GM21528 (cell line): ENCODE measurements around the gene CCSAP.

Experiments used
- ATAC-seq: cut with Tn5 transposase; IDR thresholded peaks from one replicate; pipeline ENCODE4 v1.9.1; 2021; ENCODE audit warnings: mild to moderate bottlenecking, moderate library complexity; ENCODE audit not compliant: unreplicated experiment, low FRiP score

CCSAP gene

DNA sequence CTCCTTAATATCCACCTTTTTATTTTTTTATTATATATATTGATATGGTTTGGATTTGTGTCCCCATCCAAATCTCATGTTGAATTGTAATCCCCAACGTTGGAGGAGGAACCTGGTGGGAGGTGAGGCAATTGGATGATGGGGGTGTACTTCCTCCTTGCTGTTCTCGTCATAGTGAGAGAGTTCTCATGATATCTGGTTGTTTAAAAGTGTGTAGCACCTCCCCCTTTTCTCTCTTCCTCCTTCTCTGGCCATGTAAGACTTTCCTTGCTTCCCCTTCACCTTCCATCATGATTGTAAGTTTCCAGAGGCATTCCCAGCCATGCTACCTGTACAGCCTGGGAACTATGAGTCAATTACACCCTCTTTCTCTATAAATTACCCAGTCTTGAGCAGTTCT lies 22.7 kb upstream of the CCSAP start:
- ATAC-seq = no peak

- ATAC-seq = no peak
These were observed 21.6 kb upstream of the CCSAP start for GRCh38 chr1:229364207-229365065.

GRCh38 chr1:229363723-229364122 lies 20.9 kb upstream of the CCSAP start:
- ATAC-seq = no peak

DNA sequence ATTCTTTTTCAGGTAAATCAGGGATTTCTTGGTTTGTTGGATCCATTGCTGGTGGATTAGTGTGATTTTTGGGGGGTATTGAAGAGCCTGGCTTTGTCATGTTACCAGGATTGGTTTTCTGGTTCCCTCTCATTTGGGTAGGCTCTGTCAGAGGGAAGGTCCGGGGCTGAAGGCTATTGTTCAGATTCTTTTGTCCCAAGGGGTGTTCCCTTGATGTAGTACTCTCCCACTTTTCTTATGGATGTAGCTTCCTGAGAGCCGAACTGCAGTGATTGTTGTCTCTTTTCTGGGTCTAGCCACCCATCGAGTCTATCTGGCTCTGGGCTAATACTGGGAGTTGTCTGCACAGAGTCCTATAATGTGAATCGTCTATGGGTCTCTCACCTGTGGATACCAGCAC lies 17.6 kb upstream of the CCSAP start:
- ATAC-seq = no peak

- no peak for ATAC-seq
These were observed 12.8 kb upstream of the CCSAP start for GRCh38 chr1:229355661-229356060.

DNA sequence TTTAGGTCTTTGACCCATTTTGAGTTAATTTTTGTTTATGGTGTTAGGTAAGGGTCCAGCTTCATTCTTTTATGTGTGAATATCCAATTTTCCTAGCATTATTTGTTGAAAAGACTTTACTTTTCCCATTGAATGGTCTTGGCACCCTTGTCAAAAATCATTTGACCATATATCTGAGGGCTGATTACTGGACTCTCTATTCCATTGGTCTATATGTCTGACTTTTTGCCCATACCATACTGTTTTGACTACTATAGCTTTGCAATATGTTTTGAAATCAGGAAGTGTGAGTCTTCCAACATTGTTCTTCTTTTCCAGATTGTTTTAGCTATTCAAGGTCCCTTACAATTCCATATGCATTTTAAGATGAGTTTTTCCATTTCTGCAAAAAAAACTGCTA lies 11.4 kb upstream of the CCSAP start:
- no peak for ATAC-seq

DNA sequence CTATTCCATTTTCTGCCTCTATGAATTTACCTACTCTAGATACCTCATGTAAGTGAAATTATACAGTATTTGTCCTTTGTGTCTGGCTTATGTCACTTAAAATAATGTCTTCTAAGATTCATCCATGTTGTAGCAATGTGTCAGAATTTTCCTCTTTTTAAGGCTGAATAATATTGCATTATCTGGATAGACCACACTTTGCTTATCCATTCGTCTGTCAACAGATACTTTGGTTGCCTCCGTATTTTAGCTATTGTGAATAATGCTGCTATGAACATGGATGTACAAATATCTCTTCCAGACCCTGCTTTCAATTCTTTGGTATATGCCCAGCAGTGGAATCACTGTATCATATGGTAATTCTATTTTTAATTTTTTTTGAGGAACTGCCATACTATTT lies 10.1 kb upstream of the CCSAP start:
- ATAC-seq = no peak

GRCh38 chr1:229349463-229350385 lies 6.9 kb upstream of the CCSAP start:
- ATAC-seq = no peak

GRCh38 chr1:229347528-229347927 lies 4.7 kb upstream of the CCSAP start:
- ATAC-seq = no peak

- no peak for ATAC-seq
These were observed 2.3 kb upstream of the CCSAP start for GRCh38 chr1:229344937-229345684.

DNA sequence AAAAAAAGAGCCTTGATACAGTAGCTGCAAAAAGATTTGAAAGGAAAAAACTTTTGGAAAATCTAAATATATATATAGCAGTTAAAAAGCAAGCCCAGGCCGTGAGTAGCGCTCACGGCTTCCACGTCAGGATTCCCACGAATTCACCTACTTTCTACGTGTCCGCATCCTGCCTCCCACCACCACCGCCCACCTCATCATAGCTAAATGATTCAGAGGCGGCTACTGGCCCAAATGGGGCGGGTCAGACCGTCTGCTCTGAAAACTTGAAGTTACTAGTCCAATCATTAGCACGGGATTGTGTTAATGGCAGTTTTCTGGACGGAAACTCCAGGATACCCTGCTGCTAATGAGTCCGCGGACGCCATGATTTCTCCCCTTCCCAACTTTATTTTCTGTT lies 1.3 kb upstream of the CCSAP start:
- no peak for ATAC-seq

GRCh38 chr1:229341774-229342655 lies 832 bp downstream of the CCSAP start:
- ATAC-seq = peak; percentile 72

DNA sequence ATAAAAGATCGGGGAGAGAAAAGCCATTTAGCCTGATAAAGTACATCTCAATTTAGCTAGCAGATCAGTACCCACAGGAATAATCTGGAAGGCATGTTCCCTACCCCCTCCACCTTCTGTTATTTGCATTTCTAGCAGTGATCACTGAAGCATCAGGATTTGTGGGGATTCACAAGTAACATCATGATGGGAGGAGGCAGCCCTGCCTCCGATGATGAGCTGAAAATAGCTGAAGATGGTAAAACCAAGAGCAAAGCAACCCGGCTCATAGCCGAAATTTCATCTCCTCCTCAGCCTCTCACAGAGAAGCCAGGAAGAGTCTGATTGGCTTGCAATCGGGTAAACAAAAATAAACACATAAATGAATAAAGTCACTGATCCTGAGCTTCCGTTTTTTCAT lies 2.4 kb downstream of the CCSAP start:
- no peak for ATAC-seq

GRCh38 chr1:229339520-229339919 lies 3.3 kb downstream of the CCSAP start:
- no peak for ATAC-seq

GRCh38 chr1:229339086-229339485 lies 3.8 kb downstream of the CCSAP start:
- ATAC-seq = no peak

- no peak for ATAC-seq
These were observed 6.5 kb downstream of the CCSAP start for GRCh38 chr1:229336345-229336744.

DNA sequence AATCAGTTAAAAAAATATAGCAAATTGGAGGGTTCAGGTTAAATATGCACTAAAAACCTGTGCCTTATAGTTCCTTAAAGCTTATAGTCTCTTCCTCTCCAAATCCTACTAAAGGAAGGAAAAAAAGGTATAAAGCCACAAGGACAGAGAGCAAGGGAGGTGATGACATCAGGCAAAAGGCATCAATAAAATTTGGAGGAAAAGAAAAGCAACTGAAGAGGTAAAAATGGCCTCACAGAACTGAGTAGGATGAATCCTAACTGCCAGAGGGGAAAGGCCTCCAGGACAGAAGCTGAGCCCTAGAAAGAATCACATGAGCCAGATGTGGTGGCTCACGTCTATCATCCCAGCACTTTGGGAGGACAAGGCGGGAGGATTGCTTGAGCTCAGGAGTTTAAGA lies 8.1 kb downstream of the CCSAP start:
- no peak for ATAC-seq

DNA sequence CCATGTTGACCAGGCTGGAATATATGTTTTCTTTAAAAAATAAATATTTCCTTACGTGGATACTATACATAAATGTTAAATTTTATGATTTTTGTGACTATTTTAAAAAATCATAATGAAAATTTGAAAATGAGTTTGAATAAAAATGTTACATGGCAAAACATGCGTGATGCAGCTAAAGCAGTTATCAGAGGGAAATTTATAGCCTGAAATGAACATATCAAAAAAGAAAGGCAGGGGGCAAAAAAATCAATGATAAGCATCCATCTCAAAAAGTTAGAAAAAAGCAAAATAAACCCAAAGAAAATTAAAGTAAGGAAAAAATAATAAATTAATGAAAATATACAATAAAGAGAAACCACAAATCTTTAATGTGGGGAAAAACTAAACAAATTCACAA lies 8.6 kb downstream of the CCSAP start:
- no peak for ATAC-seq

GRCh38 chr1:229328598-229329362 lies 14.1 kb downstream of the CCSAP start:
- no peak for ATAC-seq
